HEK293 (cell line): ENCODE measurements around the gene ARMC8.

Experiments
- HOXD13 ChIP-seq: sonication (generic); formaldehyde crosslinking; IDR thresholded peaks from 2 replicates; pipeline ENCODE4 v1.8.0; 2022; ENCODE audit warnings: missing genetic modification reagents, borderline replicate concordance
- KLF1 ChIP-seq: fragments of 450-650 bp; formaldehyde crosslinking; IDR thresholded peaks from 2 replicates; pipeline ENCODE4 v1.5.1; 2016; ENCODE audit warnings: missing biosample characterization, missing genetic modification characterization
- SP2 ChIP-seq: fragments of 450-650 bp; formaldehyde crosslinking; IDR thresholded peaks from 2 replicates; pipeline ENCODE4 v1.5.1; 2016; ENCODE audit warnings: missing biosample characterization, missing genetic modification characterization
- YY1 ChIP-seq: fragments of 450-650 bp; formaldehyde crosslinking; IDR thresholded peaks from 2 replicates; pipeline ENCODE4 v1.5.1; 2018; ENCODE audit warnings: missing biosample characterization, missing genetic modification characterization
- YY2 ChIP-seq: fragments of 450-650 bp; formaldehyde crosslinking; IDR thresholded peaks from 2 replicates; pipeline ENCODE4 v1.5.1; 2016; ENCODE audit warnings: missing biosample characterization, missing genetic modification characterization
- ZBTB17 ChIP-seq: fragments of 450-650 bp; formaldehyde crosslinking; IDR thresholded peaks from 2 replicates; pipeline ENCODE4 v1.5.1; 2016; ENCODE audit warnings: missing biosample characterization, missing genetic modification characterization
- ZIC2 ChIP-seq: fragments of 450-650 bp; formaldehyde crosslinking; IDR thresholded peaks from 2 replicates; pipeline ENCODE4 v1.5.1; 2016; ENCODE audit warnings: missing biosample characterization, missing genetic modification characterization
- ZNF133 ChIP-seq: fragments of 450-650 bp; formaldehyde crosslinking; IDR thresholded peaks from 2 replicates; pipeline ENCODE4 v1.5.1; 2016; ENCODE audit warnings: missing biosample characterization, missing genetic modification characterization
- ZNF211 ChIP-seq: fragments of 450-650 bp; formaldehyde crosslinking; IDR thresholded peaks from 2 replicates; pipeline ENCODE4 v1.5.1; 2016; ENCODE audit warnings: low read depth, missing biosample characterization, missing genetic modification characterization
- ZNF239 ChIP-seq: fragments of 450-650 bp; formaldehyde crosslinking; IDR thresholded peaks from 2 replicates; pipeline ENCODE4 v1.5.1; 2016; ENCODE audit warnings: missing biosample characterization, missing genetic modification characterization
- ZNF366 ChIP-seq: fragments of 450-650 bp; formaldehyde crosslinking; conservative IDR thresholded peaks from 2 replicates; pipeline ENCODE4 v1.5.1; 2016; ENCODE audit warnings: missing biosample characterization, missing genetic modification characterization
- ZNF416 ChIP-seq: fragments of 450-650 bp; formaldehyde crosslinking; IDR thresholded peaks from 2 replicates; pipeline ENCODE4 v1.5.1; 2016; ENCODE audit warnings: missing biosample characterization, missing genetic modification characterization
- ZNF433 ChIP-seq: fragments of 450-650 bp; formaldehyde crosslinking; IDR thresholded peaks from 2 replicates; pipeline ENCODE4 v1.5.1; 2016; ENCODE audit warnings: missing biosample characterization, missing genetic modification characterization, low read depth
- ZNF555 ChIP-seq: fragments of 450-650 bp; formaldehyde crosslinking; conservative IDR thresholded peaks from 2 replicates; pipeline ENCODE4 v1.5.1; 2017; ENCODE audit warnings: missing biosample characterization, mild to moderate bottlenecking, missing genetic modification characterization, inconsistent platforms
- ZNF558 ChIP-seq: fragments of 450-650 bp; formaldehyde crosslinking; IDR thresholded peaks from 2 replicates; pipeline ENCODE4 v1.5.1; 2016; ENCODE audit warnings: missing biosample characterization, missing genetic modification characterization
- ZNF571 ChIP-seq: fragments of 450-650 bp; formaldehyde crosslinking; IDR thresholded peaks from 2 replicates; pipeline ENCODE4 v1.5.0; 2017; ENCODE audit warnings: missing biosample characterization, missing genetic modification characterization
- ZNF610 ChIP-seq: fragments of 450-650 bp; formaldehyde crosslinking; IDR thresholded peaks from 2 replicates; pipeline ENCODE4 v1.5.1; 2016; ENCODE audit warnings: missing biosample characterization, missing genetic modification characterization, borderline replicate concordance
- ZNF626 ChIP-seq: fragments of 450-650 bp; sonication (Bioruptor Pico); formaldehyde crosslinking; IDR thresholded peaks from 2 replicates; pipeline ENCODE4 v1.5.1; 2018; ENCODE audit warnings: missing biosample characterization, missing genetic modification characterization, inconsistent platforms
- ZNF747 ChIP-seq: fragments of 450-650 bp; formaldehyde crosslinking; IDR thresholded peaks from 2 replicates; pipeline ENCODE4 v1.5.1; 2016; ENCODE audit warnings: missing biosample characterization, missing genetic modification characterization
- TF ChIP-seq, protein P1 (sequence below): fragments of 450-650 bp; formaldehyde crosslinking; IDR thresholded peaks from 2 replicates; pipeline ENCODE4 v1.5.1; 2017; ENCODE audit warnings: missing biosample characterization, missing genetic modification characterization
- TF ChIP-seq, protein P2 (sequence below): fragments of 450-650 bp; formaldehyde crosslinking; IDR thresholded peaks from 2 replicates; pipeline ENCODE4 v1.5.1; 2016; ENCODE audit warnings: missing biosample characterization, missing genetic modification characterization
- TF ChIP-seq, protein P3 (sequence below): fragments of 450-650 bp; formaldehyde crosslinking; IDR thresholded peaks from 2 replicates; pipeline ENCODE4 v1.5.1; 2016; ENCODE audit warnings: missing biosample characterization, missing genetic modification characterization
- TF ChIP-seq, protein P4 (sequence below): fragments of 450-650 bp; formaldehyde crosslinking; IDR thresholded peaks from 2 replicates; pipeline ENCODE4 v1.5.1; 2017; ENCODE audit warnings: missing biosample characterization, missing genetic modification characterization
- TF ChIP-seq, protein P5 (sequence below): fragments of 450-650 bp; formaldehyde crosslinking; conservative IDR thresholded peaks from 2 replicates; pipeline ENCODE4 v1.5.1; 2016; ENCODE audit warnings: low read depth, missing biosample characterization, missing genetic modification characterization
- TF ChIP-seq, protein P6 (sequence below): fragments of 450-650 bp; formaldehyde crosslinking; IDR thresholded peaks from 2 replicates; pipeline ENCODE4 v1.5.1; 2016; ENCODE audit warnings: missing biosample characterization, missing genetic modification characterization
- TF ChIP-seq, protein P7 (sequence below): fragments of 450-650 bp; formaldehyde crosslinking; IDR thresholded peaks from 2 replicates; pipeline ENCODE4 v1.5.1; 2016; ENCODE audit warnings: missing biosample characterization, missing genetic modification characterization

ARMC8 gene

DNA sequence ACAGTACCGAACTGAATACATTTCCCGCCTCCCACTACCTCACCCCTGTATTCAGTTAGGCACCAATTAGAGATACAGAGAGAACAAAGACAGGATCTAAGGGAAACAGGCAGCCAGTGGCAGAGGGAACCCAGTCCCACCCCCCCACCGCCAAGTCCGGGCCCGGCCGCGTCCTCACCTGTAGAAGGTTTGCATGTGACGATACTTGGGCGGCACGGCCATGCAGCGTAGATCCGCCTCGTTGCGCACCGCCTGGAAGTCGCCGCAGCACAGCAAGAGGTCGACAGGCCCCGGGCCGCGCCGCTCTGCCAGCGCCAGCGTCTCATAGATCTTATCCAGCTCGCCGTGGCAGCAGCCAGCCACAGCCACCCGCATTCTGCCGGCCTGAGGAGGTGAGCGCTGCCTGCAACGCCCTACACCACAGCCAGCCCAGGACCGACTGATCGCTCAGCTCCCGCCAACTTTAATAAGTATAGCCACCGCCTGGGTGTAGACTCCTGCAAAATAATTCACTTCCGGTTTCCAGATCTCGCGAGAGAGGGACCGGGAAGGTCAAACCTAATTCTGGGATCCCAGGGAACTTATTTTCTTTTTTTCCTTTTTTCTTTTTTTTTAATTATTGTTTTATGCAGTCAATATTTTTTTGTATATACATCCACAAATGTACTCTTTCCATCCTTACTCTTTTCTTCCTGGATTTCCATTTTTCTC is 12.5 kb upstream of the ARMC8 start, which contains the start of gene DBR1 (continued):
- TF ChIP-seq, protein P1, sequence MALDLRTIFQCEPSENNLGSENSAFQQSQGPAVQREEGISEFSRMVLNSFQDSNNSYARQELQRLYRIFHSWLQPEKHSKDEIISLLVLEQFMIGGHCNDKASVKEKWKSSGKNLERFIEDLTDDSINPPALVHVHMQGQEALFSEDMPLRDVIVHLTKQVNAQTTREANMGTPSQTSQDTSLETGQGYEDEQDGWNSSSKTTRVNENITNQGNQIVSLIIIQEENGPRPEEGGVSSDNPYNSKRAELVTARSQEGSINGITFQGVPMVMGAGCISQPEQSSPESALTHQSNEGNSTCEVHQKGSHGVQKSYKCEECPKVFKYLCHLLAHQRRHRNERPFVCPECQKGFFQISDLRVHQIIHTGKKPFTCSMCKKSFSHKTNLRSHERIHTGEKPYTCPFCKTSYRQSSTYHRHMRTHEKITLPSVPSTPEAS (tag by site-specific recombination) = no peak
- TF ChIP-seq ZNF626 (tag by site-specific recombination) (no peak), YY2 (0 out of 2 replicates have a peak, but pooled peaks have one; percentile 50), ZNF555 (no peak), ZNF610 (tag by site-specific recombination) (no peak), ZIC2 (tag by site-specific recombination) (peak; percentile 52), ZNF747 (tag by site-specific recombination) (no peak), SP2 (peak; percentile 66), YY1 (tag by site-specific recombination) (0 out of 2 replicates have a peak, but pooled peaks have one; percentile 40), KLF1 (tag by site-specific recombination) (0 out of 2 replicates have a peak, but pooled peaks have one; percentile 30), ZNF433 (tag by site-specific recombination) (no peak), ZNF239 (no peak), ZNF558 (no peak), ZBTB17 (peak; percentile 78), ZNF416 (tag by site-specific recombination) (no peak), ZNF133 (tag by site-specific recombination) (no peak), ZNF211 (tag by site-specific recombination) (no peak), ZNF366 (tag by site-specific recombination) (0 out of 2 replicates have a peak, but pooled peaks have one; percentile 14), HOXD13 (CRISPR knock-in tag) (no peak), ZNF571 (tag by site-specific recombination) (no peak)
- TF ChIP-seq, protein P2, sequence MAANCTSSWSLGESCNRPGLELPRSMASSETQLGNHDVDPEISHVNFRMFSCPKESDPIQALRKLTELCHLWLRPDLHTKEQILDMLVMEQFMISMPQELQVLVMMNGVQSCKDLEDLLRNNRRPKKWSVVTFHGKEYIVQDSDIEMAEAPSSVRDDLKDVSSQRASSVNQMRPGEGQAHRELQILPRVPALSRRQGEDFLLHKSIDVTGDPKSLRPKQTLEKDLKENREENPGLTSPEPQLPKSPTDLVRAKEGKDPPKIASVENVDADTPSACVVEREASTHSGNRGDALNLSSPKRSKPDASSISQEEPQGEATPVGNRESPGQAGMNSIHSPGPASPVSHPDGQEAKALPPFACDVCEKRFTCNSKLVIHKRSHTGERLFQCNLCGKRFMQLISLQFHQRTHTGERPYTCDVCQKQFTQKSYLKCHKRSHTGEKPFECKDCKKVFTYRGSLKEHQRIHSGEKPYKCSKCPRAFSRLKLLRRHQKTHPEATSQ = no peak
- TF ChIP-seq, protein P3, sequence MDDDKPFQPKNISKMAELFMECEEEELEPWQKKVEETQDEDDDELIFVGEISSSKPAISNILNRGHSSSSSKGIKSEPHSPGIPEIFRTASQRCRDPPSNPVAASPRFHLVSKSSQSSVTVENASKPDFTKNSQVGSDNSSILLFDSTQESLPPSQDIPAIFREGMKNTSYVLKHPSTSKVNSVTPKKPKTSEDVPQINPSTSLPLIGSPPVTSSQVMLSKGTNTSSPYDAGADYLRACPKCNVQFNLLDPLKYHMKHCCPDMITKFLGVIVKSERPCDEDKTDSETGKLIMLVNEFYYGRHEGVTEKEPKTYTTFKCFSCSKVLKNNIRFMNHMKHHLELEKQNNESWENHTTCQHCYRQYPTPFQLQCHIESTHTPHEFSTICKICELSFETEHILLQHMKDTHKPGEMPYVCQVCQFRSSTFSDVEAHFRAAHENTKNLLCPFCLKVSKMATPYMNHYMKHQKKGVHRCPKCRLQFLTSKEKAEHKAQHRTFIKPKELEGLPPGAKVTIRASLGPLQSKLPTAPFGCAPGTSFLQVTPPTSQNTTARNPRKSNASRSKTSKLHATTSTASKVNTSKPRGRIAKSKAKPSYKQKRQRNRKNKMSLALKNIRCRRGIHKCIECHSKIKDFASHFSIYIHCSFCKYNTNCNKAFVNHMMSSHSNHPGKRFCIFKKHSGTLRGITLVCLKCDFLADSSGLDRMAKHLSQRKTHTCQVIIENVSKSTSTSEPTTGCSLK (tag by site-specific recombination) = no peak
- TF ChIP-seq, protein P4, sequence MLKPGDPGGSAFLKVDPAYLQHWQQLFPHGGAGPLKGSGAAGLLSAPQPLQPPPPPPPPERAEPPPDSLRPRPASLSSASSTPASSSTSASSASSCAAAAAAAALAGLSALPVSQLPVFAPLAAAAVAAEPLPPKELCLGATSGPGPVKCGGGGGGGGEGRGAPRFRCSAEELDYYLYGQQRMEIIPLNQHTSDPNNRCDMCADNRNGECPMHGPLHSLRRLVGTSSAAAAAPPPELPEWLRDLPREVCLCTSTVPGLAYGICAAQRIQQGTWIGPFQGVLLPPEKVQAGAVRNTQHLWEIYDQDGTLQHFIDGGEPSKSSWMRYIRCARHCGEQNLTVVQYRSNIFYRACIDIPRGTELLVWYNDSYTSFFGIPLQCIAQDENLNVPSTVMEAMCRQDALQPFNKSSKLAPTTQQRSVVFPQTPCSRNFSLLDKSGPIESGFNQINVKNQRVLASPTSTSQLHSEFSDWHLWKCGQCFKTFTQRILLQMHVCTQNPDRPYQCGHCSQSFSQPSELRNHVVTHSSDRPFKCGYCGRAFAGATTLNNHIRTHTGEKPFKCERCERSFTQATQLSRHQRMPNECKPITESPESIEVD (tag by site-specific recombination) = no peak
- TF ChIP-seq, protein P5, sequence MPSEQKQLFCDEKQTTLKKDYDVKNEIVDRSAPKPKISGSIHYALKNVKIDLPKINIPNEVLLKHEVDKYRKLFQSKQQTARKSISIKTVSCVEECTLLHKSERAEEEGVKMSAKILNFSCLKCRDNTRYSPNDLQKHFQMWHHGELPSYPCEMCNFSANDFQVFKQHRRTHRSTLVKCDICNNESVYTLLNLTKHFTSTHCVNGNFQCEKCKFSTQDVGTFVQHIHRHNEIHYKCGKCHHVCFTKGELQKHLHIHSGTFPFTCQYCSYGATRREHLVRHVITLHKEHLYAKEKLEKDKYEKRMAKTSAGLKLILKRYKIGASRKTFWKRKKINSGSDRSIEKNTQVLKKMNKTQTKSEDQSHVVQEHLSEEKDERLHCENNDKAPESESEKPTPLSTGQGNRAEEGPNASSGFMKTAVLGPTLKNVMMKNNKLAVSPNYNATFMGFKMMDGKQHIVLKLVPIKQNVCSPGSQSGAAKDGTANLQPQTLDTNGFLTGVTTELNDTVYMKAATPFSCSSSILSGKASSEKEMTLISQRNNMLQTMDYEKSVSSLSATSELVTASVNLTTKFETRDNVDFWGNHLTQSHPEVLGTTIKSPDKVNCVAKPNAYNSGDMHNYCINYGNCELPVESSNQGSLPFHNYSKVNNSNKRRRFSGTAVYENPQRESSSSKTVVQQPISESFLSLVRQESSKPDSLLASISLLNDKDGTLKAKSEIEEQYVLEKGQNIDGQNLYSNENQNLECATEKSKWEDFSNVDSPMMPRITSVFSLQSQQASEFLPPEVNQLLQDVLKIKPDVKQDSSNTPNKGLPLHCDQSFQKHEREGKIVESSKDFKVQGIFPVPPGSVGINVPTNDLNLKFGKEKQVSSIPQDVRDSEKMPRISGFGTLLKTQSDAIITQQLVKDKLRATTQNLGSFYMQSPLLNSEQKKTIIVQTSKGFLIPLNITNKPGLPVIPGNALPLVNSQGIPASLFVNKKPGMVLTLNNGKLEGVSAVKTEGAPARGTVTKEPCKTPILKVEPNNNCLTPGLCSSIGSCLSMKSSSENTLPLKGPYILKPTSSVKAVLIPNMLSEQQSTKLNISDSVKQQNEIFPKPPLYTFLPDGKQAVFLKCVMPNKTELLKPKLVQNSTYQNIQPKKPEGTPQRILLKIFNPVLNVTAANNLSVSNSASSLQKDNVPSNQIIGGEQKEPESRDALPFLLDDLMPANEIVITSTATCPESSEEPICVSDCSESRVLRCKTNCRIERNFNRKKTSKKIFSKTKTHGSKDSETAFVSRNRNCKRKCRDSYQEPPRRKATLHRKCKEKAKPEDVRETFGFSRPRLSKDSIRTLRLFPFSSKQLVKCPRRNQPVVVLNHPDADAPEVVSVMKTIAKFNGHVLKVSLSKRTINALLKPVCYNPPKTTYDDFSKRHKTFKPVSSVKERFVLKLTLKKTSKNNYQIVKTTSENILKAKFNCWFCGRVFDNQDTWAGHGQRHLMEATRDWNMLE (tag by site-specific recombination) = peak; percentile 93
- TF ChIP-seq, protein P6, sequence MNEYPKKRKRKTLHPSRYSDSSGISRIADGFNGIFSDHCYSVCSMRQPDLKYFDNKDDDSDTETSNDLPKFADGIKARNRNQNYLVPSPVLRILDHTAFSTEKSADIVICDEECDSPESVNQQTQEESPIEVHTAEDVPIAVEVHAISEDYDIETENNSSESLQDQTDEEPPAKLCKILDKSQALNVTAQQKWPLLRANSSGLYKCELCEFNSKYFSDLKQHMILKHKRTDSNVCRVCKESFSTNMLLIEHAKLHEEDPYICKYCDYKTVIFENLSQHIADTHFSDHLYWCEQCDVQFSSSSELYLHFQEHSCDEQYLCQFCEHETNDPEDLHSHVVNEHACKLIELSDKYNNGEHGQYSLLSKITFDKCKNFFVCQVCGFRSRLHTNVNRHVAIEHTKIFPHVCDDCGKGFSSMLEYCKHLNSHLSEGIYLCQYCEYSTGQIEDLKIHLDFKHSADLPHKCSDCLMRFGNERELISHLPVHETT = 0 out of 2 replicates have a peak, but pooled peaks have one; percentile 30
- TF ChIP-seq, protein P7, sequence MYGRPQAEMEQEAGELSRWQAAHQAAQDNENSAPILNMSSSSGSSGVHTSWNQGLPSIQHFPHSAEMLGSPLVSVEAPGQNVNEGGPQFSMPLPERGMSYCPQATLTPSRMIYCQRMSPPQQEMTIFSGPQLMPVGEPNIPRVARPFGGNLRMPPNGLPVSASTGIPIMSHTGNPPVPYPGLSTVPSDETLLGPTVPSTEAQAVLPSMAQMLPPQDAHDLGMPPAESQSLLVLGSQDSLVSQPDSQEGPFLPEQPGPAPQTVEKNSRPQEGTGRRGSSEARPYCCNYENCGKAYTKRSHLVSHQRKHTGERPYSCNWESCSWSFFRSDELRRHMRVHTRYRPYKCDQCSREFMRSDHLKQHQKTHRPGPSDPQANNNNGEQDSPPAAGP (tag by site-specific recombination) = 0 out of 2 replicates have a peak, but pooled peaks have one; percentile 33
